ENCODE measurements around the gene CTBS. TPM values are rescaled to one million over a fixed set of nuclear protein-coding genes. Genes with fewer than 3 reads are reported as not detected.

CTBS gene
- polyA plus RNA-seq, 1 donor (not counting 4 experiments of a cell fraction or from before 2014, with no cell fraction given), result 16.7 TPM

GRCh38 chr1:84571150-84571535 lies 3.1 kb downstream of the CTBS start:
- Histone ChIP-seq H3K79me2 (ENCODE audit: control insufficient read depth, insufficient read depth, low read length) (peaks cover 3% of the 10 kb centered on the region), H3K9me3 (ENCODE audit: control insufficient read depth, low read depth, low read length) (no peaks in the 10 kb centered on the region), H3K9me1 (ENCODE audit: control insufficient read depth, extremely low read depth, insufficient read depth, low read length) (no peaks in the 10 kb centered on the region), H3K4me3 (ENCODE audit: control insufficient read depth in 2 of 3, extremely low read depth in 1 of 3, insufficient read depth in 2 of 3, low read depth in 1 of 3, low read length in 3 of 3) (no peak overlapping the region), H3K27ac (ENCODE audit: control insufficient read depth, insufficient read depth, low read length) (no peak overlapping the region), H3K4me2 (ENCODE audit: control insufficient read depth, extremely low read depth, insufficient read depth, low read depth, low read length) (no peak overlapping the region), H3K9ac (ENCODE audit: control insufficient read depth, extremely low read depth, insufficient read depth, low read length) (no peak overlapping the region), H4K20me1 (ENCODE audit: control insufficient read depth, extremely low read depth, insufficient read depth, low read length) (no peaks in the 10 kb centered on the region), H3K27me3 (ENCODE audit: control insufficient read depth, extremely low read depth, insufficient read depth, low read length) (no peaks in the 10 kb centered on the region), H3K36me3 (ENCODE audit: control insufficient read depth in 2 of 2, extremely low read depth in 1 of 2, insufficient read depth in 2 of 2, low read length in 2 of 2) (peaks cover 0 to 9% of the 10 kb centered on the region in 2 experiments), H3K4me1 (ENCODE audit: control insufficient read depth, extremely low read depth, insufficient read depth, low read length) (peaks cover 22% of the 10 kb centered on the region), H2AFZ (ENCODE audit: control insufficient read depth, low read length) (no peak overlapping the region)
- DNase-seq (ENCODE audit: low read depth, low spot score) (no peak), FAIRE-seq (no peak)
- TF ChIP-seq EZH2 (IDR thresholded peaks at IDR 0.05; ENCODE audit: low read length), result no peak
- no peak for TF ChIP-seq CTCF (optimal IDR thresholded peaks at IDR 0.05 in 1 of 3, IDR thresholded peaks at IDR 0.05 in 1 of 3, conservative IDR thresholded peaks at IDR 0.05 in 1 of 3; ENCODE audit: extremely low read depth in 1 of 3, insufficient read depth in 2 of 3, low read length in 3 of 3)
- dilution Hi-C loops (cut with MboI; ENCODE audit: extremely low pct_ligation_motif_present, low sequenced_read_pairs), result no loop called here

GRCh38 chr1:84570436-84571149 lies 3.6 kb downstream of the CTBS start:
- DNase-seq (ENCODE audit: low read depth, low spot score), result no peak
- no peaks in the 10 kb centered on the region for H4K20me1 ChIP-seq (ENCODE audit: control insufficient read depth, extremely low read depth, insufficient read depth, low read length)
- H3K27ac ChIP-seq (ENCODE audit: control insufficient read depth, insufficient read depth, low read length), result no peak overlapping the region
- H3K4me2 ChIP-seq (ENCODE audit: control insufficient read depth, extremely low read depth, insufficient read depth, low read depth, low read length), result no peak overlapping the region
- no peak for TF ChIP-seq CTCF (optimal IDR thresholded peaks at IDR 0.05 in 1 of 3, IDR thresholded peaks at IDR 0.05 in 1 of 3, conservative IDR thresholded peaks at IDR 0.05 in 1 of 3; ENCODE audit: extremely low read depth in 1 of 3, insufficient read depth in 2 of 3, low read length in 3 of 3)
- TF ChIP-seq EZH2 (IDR thresholded peaks at IDR 0.05; ENCODE audit: low read length), result no peak
- H3K4me1 ChIP-seq (ENCODE audit: control insufficient read depth, extremely low read depth, insufficient read depth, low read length), result peaks cover 22% of the 10 kb centered on the region
- peaks cover 0 to 9% of the 10 kb centered on the region in 2 experiments for H3K36me3 ChIP-seq (ENCODE audit: control insufficient read depth in 2 of 2, extremely low read depth in 1 of 2, insufficient read depth in 2 of 2, low read length in 2 of 2)
- H3K79me2 ChIP-seq (ENCODE audit: control insufficient read depth, insufficient read depth, low read length), result peaks cover 3% of the 10 kb centered on the region
- H3K9me1 ChIP-seq (ENCODE audit: control insufficient read depth, extremely low read depth, insufficient read depth, low read length), result no peaks in the 10 kb centered on the region
- dilution Hi-C loops (cut with MboI; ENCODE audit: extremely low pct_ligation_motif_present, low sequenced_read_pairs), result no loop called here
- H3K4me3 ChIP-seq (ENCODE audit: control insufficient read depth in 2 of 3, extremely low read depth in 1 of 3, insufficient read depth in 2 of 3, low read depth in 1 of 3, low read length in 3 of 3), result no peak overlapping the region
- no peak overlapping the region for H2AFZ ChIP-seq (ENCODE audit: control insufficient read depth, low read length)
- no peaks in the 10 kb centered on the region for H3K27me3 ChIP-seq (ENCODE audit: control insufficient read depth, extremely low read depth, insufficient read depth, low read length)
- no peak overlapping the region for H3K9ac ChIP-seq (ENCODE audit: control insufficient read depth, extremely low read depth, insufficient read depth, low read length)
- H3K9me3 ChIP-seq (ENCODE audit: control insufficient read depth, low read depth, low read length), result no peaks in the 10 kb centered on the region
- peak; percentile 9 for FAIRE-seq
